CD4-positive, alpha-beta T cell treated with Interleukin-15 for 4 hours (primary cell): ENCODE results near the gene GDPD5.

ENCODE experiments used
- DNase-seq: peaks from one replicate; pipeline ENCODE4 v3.0.0-alpha.2; 2020; ENCODE audit warnings: low spot score

Gene GDPD5

DNA sequence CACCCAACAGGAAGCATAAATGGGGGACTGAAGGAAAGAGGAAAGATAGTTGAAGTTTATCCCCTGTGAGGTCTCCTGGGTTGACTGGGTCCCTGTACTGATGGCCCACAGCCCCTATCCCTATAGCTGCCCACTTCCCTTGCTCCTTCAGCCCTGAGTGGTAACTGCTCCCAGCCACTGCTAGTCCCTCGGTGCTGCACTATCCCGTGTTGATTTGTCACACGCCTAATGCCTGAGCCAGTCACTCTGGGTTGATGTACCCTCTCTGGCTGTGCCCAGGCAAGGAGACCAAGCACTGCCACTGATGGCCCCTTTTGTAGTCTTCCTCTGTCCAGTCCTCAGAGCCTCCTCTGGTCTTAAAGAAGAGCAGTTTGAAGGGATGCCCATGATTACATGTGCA lies 9.6 kb downstream of the GDPD5 start:
- DNase-seq = no peak

DNA sequence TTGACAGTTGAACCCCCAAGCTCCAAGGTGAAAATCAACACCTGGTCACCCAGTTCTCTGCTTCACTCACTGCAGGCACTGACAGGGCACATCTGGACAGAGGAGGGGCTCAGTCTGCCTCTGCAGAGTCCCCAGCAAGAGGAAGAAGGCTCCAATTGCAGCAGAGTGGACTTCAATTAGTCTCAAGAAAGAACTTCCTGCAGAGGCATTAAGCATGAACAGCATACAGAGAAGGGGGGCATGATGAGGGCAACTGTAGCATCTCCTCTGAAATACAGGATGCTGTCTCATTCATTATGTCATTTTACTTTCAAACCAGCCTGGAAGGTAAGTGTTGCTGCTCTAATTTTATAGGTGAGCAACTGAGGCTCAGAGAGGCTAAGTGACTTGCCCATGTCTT lies 11.1 kb downstream of the GDPD5 start:
- DNase-seq = no peak

DNA sequence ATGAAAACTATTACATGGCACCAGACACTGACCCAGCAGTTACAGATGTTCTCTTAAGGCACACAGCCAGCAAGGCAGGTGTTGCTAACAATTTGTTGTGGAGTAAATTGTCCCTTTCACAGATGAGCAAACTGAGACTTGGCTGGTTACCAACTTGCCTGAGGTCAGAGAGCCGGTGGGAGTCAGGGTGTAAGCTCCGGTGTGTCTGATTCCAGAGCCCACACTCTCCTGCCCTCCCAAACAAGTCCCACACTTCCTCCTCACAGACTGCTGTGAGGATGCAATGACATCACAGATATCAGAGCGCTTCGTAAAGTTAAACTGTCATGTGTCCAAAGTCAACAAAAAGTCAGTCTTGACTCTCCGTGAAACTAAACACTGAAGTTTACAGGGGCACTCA lies 12.5 kb downstream of the GDPD5 start:
- no peak for DNase-seq

DNA sequence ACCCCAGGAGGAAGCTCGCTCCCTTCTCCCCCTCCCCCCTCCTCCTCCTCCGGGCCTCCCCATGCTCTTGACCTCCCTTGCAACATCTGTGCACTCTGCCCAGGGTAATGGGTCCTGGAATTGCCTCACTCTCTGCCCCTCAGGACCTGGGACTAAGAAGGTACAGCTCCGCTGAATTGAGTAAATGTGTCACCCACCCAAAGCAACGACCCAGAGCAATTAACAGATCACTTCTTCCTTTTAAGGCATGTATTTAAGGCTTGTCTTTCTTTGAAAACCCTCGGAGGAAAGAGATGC lies 15.1 kb downstream of the GDPD5 start:
- no peak for DNase-seq

DNA sequence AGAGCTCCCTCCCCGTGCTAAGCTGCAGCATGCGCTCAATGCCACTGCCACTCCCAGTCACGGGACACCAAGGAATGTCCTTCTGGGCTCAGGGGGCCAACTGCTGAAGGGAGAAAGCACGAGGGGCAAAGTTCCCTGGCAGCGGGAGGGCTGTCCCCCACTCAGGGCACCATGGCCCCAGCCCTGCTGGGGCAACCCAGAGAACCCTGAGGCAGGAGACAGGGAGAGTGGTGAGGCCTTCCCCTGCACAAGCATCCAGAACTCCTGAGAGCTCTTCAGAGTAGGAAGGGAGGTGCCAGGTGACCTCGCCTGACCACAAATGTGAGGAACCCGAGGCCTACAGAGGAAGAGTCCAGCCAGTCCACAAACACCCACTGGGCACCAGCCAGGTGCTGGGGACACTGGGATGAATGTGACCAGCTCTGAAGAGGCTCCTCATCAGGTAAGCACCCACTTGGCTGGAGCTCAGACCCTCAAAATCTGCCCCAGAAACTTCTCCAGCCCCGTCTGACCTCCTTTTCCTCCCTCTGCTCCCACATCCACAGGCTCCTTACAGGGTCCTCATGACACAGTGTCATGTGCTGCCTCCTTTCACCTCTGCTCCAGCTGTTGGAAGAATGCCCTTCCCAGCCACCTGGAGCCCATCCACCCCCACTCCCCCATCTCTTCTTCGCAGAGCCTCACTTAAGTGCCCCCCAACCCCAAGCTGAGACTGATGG lies 15.6 kb downstream of the GDPD5 start:
- DNase-seq = no peak

DNA sequence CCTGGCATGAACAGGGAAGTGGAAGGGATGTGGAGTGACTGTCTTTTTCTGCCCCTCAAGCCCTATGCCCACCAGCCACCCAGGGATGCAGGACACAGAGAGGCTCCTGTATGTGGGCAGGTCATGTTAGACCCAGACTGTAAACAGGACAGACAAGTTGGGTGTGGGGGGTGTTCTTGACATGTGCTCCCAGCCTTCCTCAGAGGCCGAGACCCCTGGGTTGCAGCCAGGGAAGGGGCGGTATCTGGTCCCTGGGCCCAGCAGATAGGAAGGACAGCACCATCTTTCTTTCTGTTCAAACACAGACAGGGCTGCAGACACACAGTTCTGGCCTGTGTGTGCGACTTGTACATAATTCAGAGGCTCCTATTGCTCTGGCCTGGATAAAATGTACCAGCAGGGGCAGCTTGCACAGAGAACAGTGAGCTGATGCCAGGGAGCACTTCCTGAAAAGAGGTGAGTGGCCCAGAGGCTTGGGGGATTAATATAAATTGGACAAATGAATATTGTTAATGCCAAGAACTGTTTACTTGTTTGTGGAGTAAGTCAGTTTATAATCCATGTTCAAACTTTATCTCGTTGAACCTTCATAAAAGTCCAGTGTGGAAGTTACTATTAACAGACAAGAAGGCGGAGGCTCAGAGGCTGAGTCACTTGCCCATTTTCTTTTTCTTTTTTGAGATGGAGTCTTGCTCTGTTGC lies 16.6 kb downstream of the GDPD5 start:
- DNase-seq = no peak

DNA sequence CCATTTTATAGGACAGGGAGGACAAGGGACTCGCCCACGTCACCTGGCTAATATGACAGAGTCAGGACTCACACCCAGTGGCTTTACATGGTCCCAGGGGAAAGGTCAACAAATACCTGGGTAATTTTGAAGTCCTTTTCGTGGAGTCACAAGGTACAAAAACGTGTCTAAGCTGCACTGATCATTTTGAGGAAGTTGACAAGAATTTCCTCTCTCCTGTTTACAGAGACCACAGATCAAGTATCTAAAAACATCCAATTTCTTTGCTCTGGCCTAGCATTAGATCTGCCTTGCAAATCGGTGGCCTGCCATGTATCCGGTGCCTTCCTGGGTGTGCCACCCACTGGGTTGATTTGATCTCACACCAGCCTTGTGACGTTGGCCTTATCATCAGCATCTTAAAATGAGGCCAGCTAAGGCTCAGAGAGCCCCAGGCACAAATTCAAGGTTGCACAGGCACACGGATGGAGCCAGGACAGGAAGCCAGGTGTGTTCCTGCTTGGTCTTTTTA lies 17.6 kb downstream of the GDPD5 start:
- DNase-seq = peak; percentile 63

DNA sequence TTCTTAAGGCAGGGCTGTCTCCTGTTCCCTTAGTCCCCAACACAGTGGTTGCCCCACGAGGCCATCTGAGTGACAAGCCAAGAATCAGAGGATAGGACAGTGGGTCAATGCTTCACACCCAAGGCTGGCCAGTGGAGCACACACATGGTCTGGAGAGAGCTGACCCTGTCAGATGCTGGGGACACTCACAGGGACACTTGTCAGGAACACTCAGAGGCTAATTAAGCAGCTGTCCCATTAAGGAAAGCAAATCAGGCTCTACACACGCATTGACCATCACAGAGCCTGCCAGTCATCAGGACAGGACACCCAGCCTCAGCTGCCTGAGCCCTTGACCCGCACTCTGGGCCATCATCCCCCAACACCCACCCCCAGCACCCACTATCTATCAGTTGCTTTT lies 18.2 kb downstream of the GDPD5 start:
- no peak for DNase-seq

DNA sequence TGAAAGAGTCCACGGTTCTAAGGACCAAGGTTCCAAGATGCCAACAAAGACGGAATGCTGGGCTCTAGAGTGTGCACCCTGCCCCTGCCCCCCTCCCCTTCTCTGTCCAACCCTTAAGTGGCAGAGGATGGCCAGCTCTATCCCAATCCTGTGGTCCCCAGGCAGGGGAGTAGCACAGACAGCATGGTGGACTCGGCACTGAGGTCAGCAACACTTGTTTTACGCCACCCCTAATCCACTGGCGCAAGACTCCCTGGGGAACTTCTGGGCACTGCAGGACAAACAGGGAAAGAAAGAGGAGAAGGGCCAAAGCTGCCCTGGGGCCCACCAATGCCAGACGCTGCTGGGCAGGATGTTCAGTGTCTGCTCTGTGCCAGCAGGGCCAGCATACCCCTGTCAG lies 18.9 kb downstream of the GDPD5 start:
- no peak for DNase-seq

DNA sequence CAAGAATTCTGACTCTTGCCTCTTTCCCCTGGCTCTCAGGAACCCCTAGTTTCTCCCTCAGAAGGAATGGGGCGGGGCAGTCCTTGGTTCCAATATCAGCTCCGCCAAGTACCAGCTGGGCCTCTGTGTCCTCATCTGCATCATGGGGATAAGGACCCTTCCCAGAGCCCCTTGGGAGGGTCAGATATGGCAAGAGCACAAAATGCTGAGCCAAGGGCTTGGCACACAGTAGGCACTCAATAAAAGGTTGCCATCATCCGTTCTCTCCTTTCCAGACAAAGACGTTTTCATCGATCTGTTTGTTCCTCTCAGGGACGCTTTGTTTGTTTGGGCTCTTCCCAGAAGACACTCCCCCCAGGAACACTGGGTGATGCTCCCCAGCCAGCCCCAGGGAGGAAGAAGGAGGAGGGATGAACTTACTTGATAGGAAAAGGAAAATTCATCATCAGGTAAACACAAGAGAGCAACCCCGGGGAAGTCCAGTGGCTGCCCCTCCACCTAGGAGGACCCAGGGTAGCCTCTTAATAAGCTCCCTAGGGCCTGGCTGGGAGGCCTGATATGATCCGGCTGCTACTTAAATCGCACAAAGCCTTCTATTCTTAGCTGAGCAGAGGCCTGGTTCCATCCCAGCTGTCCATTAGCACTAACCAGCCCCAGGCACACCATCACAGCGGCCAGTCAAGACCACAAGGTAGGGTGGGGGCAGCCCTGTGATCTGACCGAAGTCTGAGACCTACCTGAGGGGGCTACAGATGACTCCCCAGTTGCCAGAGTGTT lies 19.6 kb downstream of the GDPD5 start:
- no peak for DNase-seq

DNA sequence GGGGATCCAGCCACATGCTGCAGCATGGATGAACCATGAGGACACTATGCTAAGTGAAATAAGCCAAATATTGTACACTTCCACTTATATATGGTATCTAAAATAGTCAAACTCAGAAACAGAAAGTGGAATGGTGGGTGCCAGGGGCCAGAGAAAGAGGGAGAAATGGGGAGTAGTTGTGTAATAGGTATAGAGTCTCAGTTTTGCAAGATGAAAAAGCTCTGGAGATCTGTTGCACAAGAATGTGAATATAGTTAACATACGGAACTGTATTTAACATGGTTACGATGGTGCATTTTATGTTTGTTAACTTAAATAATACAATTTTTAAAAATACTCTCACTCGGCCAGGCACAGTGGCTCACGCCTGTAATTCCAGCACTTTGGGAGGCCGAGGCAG lies 21.2 kb downstream of the GDPD5 start:
- DNase-seq = no peak

DNA sequence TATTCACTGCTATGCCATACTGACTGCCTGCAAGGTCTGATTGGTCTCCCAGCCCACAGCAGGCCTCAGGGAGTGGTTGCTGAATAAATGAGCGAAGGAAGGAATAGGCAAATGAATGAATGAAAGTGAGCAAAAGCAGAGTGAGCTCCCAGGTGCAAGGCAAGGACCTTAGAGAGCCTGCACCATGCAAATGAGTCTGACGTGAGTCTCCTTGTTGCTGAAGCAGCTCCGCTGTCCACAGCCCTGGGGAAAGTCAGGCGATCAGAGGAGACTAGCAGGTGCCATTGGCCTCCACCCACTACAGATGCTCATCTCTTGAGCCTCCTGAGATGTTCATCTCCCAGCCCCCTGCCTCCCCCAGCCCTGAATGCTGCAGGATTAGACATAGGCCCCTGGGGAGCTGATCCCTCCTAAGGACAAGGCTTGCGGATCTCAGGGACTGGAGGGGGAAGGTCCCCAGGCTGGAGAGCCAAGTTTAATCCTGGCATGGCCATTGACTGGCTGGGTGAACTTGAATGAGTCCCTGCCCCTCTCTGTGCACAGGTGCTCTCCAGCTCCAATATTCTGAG lies 22.1 kb downstream of the GDPD5 start:
- no peak for DNase-seq

DNA sequence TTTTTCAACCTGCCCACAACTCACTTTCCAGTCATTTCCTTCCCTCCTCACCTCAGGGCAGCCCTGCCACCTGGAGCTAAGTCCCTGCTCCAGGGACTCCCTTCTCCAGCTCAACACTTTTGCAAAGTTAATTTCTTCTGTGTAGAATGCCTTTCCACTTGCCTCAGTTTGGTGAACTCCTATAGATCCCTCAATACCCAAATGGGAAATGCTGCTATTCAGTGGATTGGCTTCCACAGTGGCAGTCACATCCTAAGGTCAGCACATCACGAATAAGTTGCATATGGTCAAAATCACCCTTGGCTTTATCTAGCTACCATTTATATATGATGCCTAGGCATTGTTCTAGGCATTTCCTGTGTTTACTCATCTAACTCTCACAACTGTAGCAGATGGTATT lies 23.6 kb downstream of the GDPD5 start:
- DNase-seq = no peak

DNA sequence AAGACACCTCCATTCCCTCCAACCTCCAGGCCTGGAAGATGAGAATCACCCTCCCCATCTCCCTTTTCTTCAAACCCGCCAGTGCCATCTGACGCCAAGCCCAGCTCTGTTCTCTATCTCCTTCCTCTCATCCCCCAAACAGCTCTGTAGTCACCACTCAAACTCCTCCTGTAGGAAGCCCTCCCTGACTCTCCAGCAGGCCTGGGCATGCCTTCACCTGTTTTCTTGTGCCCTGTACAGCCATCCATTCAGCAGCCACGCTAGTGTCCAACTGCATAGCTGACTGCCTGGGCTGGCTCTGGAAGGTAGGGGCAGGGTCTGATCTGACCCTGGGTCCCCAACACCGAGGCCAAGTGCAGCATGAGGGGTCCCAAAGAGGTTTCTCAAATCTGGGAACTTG lies 25.0 kb downstream of the GDPD5 start:
- DNase-seq = no peak

DNA sequence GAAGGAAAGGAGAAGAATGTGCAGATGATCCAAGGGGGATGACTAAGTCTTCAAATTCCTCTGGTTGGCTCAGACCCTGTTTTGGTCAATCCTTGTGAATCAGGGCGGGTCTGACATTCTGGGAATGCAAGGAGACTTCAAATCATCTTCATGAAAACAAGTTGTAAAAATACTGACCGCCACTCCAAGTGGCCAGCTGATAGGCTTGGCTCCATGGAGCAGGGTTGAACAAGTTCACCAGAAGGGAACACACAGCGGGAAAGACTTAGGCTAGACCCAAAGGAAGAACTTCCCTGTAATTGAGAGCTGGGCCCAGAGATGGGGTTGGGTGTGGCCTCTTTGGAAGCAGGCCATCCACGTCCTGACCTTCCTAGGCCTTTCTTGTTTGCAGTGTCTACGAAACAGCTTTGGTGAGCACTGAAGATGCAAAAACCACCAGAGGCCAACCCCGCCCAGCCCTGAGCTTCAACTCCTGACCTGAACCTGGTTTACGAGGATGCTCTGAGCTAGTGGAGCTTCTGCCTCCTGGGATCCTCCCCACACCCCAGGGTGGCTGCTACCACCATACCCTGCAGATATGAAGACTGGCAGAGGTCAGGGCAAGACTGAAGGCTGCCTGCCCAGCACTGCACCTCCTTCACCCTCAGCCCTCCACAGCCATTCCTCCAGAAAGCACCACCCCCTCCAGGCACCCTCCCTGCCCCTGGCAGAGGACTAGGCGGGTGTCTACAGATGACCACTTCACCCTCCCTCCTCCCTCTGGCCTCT lies 26.1 kb downstream of the GDPD5 start:
- DNase-seq = no peak

DNA sequence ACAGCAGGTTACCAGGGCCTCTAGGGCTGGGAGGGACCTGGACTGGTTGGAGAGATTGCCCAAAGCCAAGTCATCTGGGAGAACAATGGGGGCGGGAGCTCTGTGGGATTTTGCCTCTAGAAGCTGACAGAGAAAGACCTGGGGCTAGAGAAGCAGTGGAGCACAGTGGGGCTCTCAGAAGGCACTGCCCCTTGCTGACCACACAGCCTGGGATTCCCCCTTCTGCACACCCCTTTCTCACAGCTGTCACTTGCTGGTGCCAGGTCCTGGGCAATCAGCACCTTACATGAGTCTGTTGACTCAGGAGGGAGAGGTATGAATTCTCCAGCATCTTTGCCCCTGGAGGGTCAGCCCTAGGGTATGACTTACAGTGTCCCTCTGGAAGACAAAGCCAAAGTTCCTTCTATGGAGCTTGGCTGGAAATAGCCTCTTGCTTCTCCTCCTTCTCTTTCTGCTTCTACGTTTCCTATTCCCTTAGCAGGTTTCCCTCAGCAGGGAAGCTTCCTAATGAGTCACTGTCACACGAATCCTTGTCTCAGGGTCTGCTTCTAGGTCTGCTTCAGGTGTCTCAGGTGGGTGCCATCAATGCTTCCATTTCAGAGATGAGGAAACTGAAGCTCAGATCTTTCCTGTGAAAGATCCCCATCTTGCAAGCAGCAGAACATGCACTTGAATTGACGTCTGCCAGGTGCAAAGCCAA lies 27.0 kb downstream of the GDPD5 start:
- DNase-seq = no peak

DNA sequence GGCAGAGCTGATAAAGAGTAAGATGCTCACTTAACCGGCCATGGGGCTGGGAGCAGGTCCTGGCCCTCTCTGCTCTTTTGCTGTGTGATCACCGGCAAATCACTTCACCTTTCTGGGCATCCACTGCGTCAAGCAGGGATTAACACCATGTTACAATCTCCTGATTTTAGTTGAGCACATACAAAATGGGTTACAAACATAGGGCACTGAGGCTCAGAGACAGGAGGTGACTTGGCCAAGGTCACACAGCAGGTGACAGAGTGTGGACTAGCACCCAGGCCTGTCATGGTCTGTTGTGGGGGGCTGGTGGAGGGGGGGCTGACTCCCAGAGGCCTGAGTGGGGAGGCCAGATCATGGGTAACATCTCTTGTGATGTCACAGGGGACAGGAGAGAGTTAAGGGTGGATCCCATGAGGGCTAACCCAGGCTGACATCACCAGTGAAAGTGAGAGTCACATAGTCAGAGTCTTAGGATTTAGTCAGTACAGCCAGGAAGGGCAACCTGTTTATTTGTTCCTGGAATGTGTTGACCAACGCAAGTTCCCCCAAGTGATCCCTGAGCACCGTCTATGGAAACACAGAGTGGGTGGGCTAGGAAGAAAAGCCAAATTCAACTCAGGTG lies 27.8 kb downstream of the GDPD5 start:
- DNase-seq = no peak

DNA sequence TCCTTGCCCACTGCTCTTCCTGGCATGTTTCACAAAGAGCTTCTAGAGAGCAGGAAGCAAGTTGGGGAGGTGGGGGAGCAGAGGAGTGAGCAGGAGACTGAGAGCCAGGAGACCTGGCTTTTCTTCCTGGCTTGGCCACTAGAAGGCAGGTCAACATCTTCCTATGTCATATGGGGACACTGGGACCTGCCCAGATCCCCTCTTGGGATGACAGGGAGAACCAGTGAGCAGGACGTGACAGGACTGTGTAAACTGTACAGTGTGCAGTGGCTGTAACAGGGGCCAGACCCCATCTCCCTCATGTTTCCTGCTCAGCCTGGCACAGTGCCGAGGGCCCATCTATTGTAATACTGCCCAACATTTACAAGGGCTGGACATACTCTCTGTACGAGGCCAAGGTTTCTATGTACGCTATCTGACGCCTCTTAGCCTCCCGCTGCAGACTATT lies 29.4 kb downstream of the GDPD5 start:
- no peak for DNase-seq

DNA sequence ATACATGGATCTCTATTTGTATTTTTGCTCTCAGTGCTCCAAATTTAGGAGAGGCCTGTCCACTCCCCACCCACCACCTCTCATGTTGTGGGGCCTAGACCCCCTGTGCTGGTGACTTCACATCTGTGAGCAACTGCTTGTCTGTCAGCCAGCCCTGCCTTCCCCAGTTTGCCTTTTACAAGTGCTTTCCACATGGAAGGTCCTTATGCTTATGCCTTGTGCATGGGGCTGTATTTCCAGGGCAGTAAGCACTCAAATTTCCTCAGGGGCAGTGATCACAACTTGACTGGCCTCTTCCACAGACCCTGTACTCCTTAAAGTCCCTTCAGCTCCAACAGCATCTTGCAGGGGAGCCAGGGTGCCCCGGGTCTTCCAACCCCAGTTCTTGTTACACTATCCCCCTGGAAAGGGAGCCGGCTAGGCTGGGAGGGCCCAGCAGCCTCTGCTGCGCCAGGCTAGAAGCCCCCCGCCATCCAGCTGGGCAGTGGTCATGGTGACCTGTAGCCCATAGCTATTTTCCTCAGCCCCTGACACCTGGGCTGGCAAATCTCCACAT lies 29.9 kb downstream of the GDPD5 start:
- no peak for DNase-seq

DNA sequence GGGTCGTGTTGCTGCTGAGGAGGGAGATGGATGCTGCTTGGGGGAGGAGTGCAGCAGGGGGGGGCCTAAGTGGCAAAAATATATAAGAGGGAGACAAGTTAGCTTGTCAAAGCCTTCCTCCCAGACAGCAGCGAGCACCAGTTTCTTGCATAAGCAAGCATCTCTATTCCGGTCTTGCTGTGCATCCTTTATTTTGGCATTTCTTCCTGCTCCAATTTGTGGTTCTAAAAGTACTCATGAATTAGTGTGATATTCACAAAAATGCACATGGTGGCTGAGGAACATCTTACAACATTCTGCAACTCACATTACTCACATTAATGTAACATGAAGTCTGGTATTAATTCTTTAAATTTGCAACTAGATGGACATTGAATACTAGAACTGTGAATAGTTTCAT lies 32.1 kb downstream of the GDPD5 start:
- DNase-seq = no peak
